GM18858 (cell line): Measurements from ENCODE around the gene MILR1.
"Not testable (repeated sequence)": the region's sequence is repeated elsewhere in the genome, so short reads cannot be mapped to it uniquely, and the experiment has no call there.

Experiments
- ATAC-seq: cut with Tn5 transposase; IDR thresholded peaks from one replicate; pipeline ENCODE4 v1.9.1; 2021; ENCODE audit not compliant: unreplicated experiment

MILR1 gene, protein sequence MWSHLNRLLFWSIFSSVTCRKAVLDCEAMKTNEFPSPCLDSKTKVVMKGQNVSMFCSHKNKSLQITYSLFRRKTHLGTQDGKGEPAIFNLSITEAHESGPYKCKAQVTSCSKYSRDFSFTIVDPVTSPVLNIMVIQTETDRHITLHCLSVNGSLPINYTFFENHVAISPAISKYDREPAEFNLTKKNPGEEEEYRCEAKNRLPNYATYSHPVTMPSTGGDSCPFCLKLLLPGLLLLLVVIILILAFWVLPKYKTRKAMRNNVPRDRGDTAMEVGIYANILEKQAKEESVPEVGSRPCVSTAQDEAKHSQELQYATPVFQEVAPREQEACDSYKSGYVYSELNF

DNA sequence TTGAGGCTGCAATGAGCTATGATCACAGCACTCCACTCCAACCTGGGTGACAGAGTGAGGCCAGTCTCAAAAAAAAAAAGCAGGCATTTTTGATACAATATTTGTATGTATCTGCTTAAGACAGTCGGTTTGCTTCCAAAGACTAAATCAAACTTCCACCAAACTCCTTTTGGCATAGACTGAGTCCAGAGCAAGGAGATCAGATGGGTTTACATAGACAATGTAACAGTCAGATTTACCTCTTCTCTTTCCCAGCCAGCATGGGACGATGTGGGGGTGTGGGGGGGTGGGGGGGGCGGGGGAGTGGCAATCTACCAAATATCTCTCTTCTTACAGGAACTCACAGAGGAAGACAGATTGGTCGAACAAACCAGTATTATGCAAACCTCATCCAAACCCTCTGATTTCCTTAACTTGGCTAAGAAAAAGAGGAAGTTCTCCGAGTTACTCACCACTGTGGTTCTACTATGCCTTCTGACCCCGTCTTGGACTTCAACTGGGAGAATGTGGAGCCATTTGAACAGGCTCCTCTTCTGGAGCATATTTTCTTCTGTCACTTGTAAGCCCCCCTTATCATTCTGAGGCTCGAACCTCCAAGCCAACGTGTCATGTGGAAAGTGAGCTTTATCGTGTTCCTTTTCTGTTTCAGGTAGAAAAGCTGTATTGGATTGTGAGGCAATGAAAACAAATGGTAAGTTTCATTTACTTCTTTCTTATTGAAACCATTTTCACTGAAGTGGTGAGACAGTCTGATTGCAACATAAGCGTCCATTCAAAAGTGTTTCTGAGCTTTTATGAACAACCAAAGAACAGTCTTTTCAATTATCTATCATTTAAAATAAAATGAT lies at the start of gene MILR1:
Gene MILR1 (plus strand): TSS at position 451 of the 848 bp plus-strand sequence. CDS start 54 bp downstream, at position 505.
- ATAC-seq: peak; percentile 57

DNA sequence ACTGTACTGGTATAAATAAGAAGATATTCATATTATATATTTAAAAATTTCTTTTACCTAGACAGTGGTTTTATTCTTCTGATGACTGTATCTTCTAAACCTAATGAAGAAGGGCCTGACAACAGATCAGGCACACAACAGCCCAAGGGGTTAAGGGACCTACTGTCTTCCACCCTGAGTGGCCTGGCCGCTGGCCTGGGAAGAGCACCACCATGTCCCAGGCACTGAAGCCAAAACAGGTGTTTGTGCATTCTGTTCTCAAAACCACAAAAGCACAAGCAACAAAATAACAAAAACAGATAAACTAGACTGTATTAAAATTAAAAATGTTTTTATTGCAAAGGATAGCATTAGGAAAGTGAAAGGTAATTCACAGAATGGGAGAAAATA lies 49.2 kb upstream of the MILR1 start:
- ATAC-seq: no peak

DNA sequence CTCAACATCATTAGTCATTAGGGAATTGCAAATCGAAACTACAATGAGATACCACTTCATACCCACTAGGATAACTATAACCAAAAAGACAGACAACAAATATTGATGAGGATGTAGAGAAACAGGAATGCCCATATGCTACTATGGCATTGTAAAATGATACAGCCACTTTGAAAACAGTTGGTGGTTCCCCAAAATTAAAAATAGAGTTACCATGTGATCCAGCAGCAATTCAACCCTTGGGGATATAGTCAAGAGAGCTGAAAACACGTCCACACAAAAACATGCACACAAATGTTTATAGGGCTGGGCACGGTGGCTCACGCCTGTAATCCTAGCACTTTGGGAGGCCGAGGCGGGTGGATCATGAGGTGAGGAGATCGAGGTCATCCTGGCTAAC lies 48.3 kb upstream of the MILR1 start:
- ATAC-seq: no peak

DNA sequence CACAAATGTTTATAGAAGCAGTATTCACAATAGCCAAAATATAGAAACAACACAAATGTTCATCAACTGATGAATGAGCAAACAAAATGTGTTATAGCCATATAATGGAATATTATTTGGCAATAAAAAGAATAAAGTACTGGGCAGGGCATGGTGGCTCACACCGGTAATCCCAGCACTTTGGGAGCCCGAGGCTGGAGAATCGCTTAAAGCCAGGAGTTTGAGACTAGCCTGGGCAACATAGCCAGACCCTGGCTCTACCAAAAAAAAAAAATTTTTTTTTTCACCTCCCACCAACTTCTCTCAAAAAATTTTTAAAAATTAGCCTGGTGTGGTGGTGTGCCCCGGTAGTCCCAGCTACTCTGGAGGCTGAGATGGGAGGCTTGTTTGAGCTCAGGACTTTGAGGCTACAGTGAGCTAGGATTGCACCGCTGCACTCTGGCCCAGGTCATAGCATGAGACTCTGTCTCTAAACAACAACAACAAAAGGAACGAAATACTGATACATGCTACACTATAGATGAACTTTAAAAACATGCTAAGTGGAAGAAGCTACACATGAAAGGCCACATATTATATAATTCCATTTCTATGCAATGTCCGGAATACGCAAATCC lies 47.6 kb upstream of the MILR1 start:
- no peak for ATAC-seq

DNA sequence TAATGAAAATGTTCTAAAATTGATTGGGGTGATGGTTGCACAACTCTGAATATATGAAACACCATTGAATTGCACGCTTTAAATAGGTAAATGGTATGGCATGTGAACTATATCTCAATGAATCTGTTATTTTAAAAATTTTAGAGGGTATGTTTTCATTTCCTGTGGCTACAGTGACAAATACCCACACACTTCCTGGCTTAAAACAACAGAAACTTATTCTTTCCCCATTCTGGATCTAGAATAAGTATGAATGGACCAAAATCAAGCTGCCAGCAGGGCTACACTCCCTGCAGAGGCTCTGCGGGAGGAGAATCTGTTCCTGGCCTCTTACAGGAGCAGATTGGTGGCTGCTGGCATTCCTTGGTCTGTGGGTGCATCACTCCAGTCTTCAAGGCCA lies 47.0 kb upstream of the MILR1 start:
- ATAC-seq: no peak

DNA sequence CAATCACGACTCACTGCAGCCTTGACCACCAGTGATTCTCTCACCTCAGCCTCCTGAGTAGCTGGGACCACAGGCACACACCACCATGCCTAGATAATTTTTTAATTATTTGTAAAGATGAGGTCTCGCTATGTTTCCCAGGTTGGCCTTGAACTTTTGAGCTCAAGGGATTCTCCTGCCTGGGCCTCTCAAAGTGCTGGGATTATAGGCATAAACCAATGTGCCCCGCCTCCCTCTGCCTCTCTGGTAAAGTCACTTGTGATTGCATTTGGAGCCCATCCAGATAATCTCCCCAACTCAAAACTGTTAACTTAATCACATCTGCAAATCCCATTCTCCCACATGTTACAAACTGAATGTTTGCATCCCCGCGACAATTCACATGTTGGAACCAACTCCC lies 46.4 kb upstream of the MILR1 start:
- ATAC-seq: no peak

DNA sequence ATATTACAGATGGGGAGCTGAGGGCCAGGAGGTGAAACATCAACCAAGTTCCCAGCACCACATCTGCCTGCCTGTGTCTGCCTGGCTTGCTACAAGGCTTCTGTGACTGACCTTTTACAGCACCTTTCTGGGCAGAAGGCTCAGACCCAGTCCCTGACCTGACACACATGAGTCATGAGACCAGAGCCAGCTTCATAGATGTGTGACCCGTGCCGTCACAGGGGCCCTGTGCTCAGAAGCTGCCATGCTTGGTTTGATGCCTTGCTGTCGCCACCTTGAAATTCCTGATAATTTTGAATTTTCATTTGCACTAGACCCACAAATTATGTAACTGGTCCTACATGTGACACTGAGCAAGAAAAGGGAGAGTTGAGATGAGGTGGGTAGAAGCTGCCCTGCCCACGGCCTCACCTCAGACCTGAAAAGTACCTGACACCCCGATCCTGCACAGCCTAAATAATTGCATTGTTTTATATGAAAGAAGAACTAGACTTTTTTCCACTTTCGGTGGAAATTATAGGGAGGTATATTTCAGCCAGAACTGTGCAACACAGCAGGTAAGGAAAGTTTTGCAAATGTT lies 44.9 kb upstream of the MILR1 start:
- no peak for ATAC-seq

DNA sequence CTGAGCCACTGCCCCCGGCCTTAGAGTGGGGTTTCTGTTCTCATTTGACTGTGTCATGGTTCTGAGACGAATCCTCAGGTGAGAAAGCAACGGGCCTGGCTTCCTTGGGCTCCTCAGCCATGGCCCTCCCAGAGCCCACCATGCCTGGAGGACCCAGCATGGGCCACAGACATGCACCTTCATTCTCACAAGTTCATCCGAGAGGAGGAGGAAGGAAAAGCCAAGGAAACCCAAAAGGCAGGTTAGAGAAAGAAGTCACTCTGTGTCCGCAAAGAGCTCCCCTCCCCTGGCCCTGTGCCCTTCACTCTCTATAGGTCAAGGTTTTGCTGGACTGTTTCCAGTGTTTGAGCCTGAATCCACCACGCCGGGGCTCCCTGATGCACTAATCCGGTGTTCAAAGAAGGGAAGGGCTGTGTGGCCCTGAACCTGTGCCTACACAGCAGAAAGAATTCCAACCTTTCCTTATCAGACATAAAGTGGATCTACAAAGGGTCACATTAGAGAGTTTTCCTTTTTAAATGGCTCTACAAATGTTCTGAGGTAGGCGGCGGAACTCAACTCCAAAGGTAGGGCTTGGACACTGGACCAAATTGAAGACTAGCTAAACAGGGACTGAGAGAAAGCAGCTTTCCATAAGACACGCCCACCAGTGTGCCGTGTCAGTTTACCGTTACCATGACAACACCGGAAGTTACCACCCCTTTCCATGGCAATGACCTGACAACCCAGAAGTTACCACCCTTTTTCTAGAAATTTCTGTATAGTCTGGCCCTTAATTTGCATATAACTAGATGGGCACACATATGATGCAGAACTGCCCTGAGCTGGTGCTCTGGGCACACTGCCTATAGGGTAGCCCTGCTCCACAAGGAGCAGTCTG lies 42.4 kb upstream of the MILR1 start:
- ATAC-seq: no peak

DNA sequence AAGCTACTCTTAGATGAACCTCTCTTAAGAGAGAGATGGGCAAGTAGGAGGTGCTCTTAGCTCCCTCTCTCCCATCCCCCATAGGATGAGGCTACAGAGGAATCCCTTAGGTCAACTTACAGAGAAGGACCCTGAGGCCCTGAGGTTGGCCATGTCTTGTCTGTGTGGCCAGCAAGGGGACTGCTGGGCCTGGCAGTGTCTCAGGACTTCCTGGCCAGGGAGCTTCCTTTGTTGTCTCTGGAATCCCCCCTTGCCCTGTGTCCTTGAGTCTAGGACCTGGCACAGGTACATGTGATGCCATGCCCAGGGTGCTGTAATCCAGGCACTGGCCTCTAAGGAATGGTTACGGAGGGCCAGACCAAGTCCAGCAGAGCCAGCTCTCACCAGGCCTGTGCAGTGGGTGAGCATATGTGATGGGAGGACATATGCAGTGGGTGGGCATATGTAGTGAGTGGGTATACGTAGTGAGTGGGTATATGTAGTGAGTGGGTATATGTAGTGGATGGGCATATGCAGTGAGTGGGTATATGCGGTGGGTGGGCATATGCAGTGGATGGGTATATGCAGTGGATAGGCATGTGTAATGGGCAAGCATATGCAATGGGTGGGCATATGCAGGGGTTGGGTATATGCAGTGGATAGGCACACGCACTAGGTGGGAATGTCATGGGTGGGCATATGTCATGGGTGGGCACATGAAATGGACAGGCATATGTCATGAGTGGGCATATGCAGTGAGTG lies 38.0 kb upstream of the MILR1 start:
- ATAC-seq: no peak

DNA sequence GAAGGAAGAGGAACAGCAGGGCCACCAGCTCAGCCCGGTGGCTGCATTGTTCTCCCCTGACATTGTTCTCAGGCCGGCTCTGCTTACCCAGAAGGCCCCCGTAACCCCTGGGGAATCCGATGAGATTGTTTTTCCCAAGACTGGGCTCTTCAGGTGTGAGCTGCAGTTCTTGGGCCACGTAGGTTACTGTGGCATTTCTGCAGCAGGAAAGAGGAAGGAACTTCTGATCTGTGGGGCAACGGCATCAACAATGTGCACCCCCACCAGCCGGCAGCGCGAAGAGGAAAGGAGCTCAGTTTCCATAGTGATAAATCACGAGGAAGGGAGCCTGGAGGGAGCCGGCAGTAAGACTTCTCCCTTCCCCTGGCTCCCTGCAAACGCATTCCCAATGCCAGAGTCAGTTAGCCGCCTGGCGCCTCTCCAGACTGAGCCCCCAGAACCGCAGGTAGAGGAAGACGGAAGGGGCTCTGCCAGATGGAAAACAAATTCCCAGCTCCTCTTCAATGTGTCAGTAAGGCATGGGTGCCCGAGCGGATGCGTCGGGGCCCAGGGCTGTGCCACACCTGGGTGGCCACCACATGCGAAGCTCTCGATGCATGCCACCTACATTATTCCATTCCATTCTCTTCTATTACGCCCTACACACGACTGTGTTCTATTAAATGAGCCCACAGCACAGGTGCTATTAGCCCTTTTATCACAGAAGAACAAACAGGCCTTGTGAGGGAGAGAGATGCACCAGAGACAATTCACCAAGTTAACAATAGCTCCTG lies 36.7 kb upstream of the MILR1 start:
- ATAC-seq: no peak

DNA sequence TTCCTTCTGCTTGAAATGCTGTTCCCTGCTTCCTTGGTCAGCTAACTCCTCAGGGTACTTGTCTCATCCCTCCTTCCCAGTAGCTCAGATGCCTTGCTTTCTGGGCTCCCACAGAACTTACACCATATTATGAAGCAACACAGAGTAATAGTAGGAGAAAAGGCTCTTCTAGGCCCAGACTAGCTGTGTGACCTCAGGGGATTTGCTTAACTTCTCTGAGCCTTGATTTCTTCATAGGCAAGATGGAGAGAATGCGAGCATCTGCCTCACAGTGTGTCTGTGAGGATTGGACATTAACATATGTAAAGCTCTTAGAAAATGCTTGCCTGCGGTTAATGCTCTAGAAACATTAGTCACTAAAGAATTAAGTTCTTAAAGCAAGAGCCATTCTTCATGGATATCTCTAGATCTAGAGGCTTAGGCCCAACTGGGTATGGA lies 36.0 kb upstream of the MILR1 start:
- no peak for ATAC-seq

DNA sequence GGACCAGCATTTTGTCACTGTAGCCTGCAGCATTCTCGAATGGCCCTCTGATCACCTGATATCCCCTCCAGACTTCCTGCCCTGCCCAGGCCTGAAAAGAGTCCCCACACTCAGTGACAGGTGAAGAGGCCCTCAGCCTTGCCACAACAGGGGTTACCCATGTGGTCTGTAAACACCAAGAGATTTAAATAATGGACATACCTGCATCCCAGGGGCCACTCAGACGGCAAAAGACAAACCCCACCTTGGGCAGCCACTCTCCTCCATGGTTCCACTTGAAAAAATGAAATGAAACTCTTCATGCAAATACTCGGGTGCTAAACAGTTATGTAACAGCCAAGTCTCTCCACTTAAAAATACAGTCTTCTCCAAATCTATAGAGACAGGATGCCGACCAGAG lies 35.4 kb upstream of the MILR1 start:
- ATAC-seq: peak; percentile 62

DNA sequence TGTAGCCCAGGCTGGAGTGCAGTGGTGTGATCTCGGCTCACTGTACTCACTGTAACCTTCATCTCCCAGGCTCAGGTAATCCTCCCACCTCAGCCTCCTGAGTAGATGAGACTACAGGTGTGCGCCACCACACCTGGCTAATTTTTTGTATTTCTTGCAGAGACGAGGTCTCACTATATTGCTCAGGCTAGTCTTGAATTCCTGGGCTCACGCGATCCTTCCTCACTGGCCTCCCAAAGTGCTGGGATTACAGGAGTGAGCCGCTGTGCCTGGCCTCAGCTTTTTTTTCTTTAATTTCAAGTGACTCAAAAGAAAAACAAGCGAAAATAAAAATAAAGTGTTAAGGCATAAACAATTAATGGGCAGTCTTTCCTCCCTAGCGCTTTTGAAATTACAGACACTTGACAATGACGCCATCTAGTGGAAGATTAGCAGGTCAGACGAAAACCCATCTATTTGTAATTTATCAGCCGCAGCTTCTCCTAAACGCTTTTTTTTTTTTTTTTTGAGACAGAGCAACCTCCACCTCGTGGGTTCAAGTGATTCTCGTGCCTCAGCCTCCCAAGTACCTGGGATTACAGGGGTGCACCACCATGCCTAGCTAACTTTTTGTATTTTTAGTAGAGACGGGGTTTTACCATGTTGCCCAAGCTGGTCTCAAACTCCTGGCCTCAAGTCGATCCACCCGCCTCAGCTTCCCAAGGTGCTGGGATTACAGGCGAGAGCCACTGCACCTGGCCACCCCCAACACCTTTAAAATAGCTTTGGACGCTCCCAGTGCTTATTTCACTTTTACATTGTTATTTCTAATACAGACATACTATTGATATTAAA lies 30.2 kb upstream of the MILR1 start:
- ATAC-seq: no peak

DNA sequence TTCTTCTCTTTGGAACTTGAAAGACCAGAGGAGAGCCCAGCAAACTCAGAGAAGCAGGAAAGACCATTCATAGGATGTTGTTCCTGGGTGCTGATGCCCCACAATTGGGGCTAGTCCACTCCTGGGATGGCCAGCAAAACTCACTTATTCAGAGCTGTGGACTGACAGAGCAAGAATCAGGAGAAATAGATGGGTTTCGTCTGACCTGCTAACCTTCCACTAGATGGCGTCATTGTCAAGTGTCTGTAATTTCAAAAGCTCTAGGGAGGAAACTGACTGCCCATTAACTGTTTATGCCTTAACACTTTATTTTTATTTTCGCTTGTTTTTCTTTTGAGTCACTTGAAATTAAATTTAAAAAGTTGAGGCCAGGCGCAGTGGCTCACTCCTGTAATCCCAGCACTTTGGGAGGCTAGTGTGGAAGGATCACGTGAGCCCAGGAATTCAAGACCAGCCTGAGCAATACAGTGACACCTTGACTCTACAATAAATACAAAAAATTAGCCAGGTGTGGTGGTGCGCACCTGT lies 28.7 kb upstream of the MILR1 start:
- no peak for ATAC-seq

DNA sequence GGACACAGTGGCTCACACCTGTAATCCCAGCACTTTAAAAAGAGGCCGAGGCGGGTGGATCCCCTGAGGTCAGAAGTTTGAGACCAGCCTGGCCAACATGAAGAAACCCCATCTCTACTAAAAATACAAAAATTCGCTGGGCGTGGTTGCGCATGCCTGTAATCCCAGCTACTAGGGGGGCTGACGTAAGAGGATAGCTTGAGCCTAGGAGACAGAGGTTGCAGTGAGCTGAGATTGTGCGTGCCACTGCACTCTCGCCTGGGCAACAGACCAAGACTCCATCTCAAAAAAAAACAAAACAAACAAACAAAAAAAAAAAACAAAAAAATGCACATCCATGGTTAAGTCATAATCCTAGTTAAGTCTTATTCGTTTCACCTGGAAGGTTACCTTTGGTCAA lies 26.8 kb upstream of the MILR1 start:
- ATAC-seq: not testable (repeated sequence)

DNA sequence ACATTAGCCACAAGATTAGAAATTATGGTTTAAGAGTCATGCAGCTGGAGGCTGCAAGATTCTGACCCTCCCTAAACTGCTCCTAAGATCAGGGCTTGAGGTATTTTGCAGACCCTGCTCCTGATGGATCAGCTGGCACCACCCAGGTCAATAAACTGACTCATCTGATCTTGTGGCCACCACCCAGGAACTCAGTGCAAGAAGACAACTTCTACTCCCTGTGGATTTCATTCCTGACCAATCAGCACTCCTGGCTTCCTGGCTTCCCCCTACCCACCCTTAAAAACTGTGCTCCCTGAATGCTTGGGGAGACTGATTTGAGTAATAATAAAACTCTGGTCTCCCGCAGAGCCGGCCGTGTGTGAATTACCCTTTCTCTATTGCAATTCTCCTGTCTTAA lies 25.0 kb upstream of the MILR1 start:
- ATAC-seq: no peak

DNA sequence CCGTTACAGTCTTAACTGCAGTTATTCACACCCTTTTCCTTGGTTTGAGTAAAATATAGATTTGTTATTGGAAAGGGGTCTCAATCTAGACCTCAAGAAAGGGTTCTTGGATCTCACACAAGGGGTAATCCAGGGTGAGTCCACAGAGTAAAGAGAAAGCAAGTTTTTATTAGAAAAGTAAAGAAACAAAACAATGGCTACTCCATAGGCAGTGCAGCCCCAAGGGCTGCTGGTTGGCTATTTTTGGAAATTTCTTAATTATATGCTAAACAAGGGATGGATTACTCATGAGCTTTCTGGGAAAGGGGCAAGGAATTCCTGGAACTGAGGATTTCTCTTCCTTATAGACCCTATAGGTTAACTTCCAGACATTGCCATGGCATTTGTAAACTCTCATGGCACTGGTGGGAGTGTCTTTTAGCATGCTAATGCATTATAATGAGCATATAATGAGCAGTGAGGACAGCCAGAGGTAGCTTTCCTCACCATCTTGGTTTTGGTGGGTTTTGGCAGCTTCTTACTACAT lies 24.5 kb upstream of the MILR1 start:
- no peak for ATAC-seq

DNA sequence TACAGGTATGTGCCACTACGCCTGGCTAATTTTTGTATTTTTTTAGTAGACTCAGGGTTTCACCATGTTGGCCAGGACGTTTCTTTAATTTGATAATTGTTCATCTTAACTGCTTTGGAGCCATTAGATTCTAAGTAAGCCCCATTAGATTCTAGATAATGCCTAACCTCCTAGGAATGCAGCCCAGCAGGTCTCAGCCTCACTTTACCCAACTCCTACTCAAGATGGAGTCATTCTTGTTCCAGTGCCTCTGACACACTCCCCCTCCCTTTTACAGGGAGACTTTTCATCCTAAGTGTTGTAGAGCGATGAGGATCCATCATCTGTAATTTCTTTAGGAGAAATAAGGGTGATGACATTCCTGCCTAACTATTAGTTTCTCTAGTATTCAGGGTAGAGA lies 23.7 kb upstream of the MILR1 start:
- no peak for ATAC-seq
